Glomerular visceral epithelial cell (primary cell): Measurements from ENCODE around the gene PRKAR1A.

ENCODE experiments used
- DNase-seq: peaks from one replicate; pipeline ENCODE4 v3.0.0-alpha.2; 2016; ENCODE audit errors: extremely low spot score

Gene PRKAR1A

GRCh38 chr17:68599552-68600066, 87.4 kb downstream of the PRKAR1A start:
- no peak for DNase-seq

DNA sequence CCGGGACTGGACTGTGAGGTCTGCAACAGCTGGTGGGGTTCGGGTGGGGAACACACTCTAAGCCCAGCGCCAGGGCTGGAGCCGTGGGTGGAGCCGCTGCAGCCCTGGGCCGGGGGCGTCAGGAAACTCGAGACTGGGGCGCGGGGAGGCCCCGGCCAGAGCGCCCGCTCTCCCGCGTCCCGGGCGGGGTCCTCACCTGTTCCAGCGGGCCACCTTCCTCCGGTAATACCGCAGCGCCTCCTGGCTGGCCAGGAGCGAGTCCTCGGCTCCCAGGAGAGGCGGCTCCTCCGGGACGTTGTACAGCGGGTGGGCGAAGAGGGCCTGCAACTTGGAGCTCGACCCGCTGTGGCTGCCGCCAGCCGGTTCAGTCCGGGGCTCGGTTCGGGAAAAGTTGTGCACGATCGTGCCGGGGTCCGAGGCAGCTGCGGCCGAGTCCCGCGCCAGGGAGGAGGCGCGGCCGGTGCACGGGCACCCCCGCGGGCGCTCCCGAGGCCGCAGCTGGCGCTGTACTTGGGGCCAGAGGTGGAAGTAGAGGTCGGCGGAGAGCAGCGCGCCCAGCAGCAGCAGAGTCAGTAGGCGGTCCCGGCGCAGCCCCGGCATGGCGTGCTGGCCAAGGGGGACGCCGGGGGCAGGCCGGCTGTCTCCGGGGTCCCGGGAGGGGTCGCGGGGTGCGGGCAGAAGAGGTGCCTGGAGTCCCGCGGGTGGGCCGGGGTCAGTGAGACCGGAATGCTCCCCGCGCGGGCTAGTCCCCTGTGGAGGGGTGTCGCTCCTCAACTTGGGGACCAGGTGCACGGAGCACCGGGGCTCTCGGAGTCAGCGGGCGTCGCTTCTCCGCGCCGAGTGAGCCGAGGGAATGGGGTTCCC, 88.1 kb downstream of the PRKAR1A start:
- no peak for DNase-seq
